ENCODE measurements around the gene CRTC1.

DNA sequence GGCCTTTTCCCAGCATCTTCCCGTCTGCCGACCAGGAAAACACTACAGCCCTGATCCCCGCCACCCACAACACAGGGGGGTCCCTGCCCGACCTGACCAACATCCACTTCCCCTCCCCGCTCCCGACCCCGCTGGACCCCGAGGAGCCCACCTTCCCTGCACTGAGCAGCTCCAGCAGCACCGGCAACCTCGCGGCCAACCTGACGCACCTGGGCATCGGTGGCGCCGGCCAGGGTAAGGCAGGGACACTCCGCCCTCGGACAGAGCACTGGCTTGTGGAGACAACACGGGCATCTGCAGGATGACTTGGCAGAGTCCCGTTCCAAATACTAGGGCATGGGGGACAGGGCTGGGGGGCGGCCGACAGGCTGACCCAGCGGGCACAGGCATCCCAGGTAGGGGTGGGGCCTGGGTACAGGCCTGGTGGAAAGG lies 76.5 kb downstream of the CRTC1 start:
- no peak for TF ChIP-seq POLR2A (IDR thresholded peaks at IDR 0.05)
- TF ChIP-seq, protein P1, sequence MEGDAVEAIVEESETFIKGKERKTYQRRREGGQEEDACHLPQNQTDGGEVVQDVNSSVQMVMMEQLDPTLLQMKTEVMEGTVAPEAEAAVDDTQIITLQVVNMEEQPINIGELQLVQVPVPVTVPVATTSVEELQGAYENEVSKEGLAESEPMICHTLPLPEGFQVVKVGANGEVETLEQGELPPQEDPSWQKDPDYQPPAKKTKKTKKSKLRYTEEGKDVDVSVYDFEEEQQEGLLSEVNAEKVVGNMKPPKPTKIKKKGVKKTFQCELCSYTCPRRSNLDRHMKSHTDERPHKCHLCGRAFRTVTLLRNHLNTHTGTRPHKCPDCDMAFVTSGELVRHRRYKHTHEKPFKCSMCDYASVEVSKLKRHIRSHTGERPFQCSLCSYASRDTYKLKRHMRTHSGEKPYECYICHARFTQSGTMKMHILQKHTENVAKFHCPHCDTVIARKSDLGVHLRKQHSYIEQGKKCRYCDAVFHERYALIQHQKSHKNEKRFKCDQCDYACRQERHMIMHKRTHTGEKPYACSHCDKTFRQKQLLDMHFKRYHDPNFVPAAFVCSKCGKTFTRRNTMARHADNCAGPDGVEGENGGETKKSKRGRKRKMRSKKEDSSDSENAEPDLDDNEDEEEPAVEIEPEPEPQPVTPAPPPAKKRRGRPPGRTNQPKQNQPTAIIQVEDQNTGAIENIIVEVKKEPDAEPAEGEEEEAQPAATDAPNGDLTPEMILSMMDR (IDR thresholded peaks at IDR 0.05): no peak
